ENCODE measurements around the gene NCKAP1. TPM values are rescaled to one million over a fixed set of nuclear protein-coding genes. Genes with fewer than 3 reads are reported as not detected.

The NCKAP1 gene
- total RNA-seq, 2 donors from 2014 or later: 104 to 132 TPM

GRCh38 chr2:183040604-183041003 lies 2.3 kb upstream of the NCKAP1 start:
- DNase-seq (no peak), ATAC-seq (no peak)

GRCh38 chr2:183037553-183038340 lies 510 bp downstream of the NCKAP1 start:
- intact Hi-C loops (cut with DNase I): loop anchor here in 1 of 2 donors (2.0 kb wide), 1 partner anchor 41 kb away; the partner anchor contains the start of gene DUSP19
- ATAC-seq (peak; percentile 70 to 73), DNase-seq (peak; percentile 53)

More at GRCh38 chr2:183040604-183041003, 2.3 kb upstream of the NCKAP1 start:
- intact Hi-C loops (cut with DNase I): no loop called here

- DNase-seq: no peak
- ATAC-seq: peak in 1 of 2 donors; percentile 40
- intact Hi-C loops (cut with DNase I): no loop called here
Measured at GRCh38 chr2:183037074-183037552, 1.1 kb downstream of the NCKAP1 start.

- no peak for DNase-seq
- no peak for ATAC-seq
- intact Hi-C loops (cut with DNase I): no loop called here
Measured at GRCh38 chr2:183035954-183036669, 2.1 kb downstream of the NCKAP1 start.

GRCh38 chr2:183035298-183035953 lies 2.8 kb downstream of the NCKAP1 start:
- DNase-seq: no peak
- no peak for ATAC-seq
- intact Hi-C loops (cut with DNase I): no loop called here

- ATAC-seq (no peak), DNase-seq (no peak)
Measured at GRCh38 chr2:183034806-183035205, 3.5 kb downstream of the NCKAP1 start.

GRCh38 chr2:183033951-183034350 lies 4.3 kb downstream of the NCKAP1 start:
- ATAC-seq (no peak), DNase-seq (no peak)
- intact Hi-C loops (cut with DNase I): no loop called here

More at GRCh38 chr2:183034806-183035205, 3.5 kb downstream of the NCKAP1 start:
- intact Hi-C loops (cut with DNase I): no loop called here

GRCh38 chr2:183031911-183032794 lies 6.1 kb downstream of the NCKAP1 start:
- DNase-seq (no peak), ATAC-seq (no peak)
- intact Hi-C loops (cut with DNase I): no loop called here

- ATAC-seq (no peak), DNase-seq (no peak)
- intact Hi-C loops (cut with DNase I): no loop called here
Measured at GRCh38 chr2:183029219-183029618, 9.0 kb downstream of the NCKAP1 start.

- DNase-seq: no peak
- intact Hi-C loops (cut with DNase I): no loop called here
- no peak for ATAC-seq
Measured at GRCh38 chr2:183028108-183028507, 10.1 kb downstream of the NCKAP1 start.

GRCh38 chr2:183027443-183027842 lies 10.8 kb downstream of the NCKAP1 start:
- intact Hi-C loops (cut with DNase I): no loop called here
- ATAC-seq (no peak), DNase-seq (no peak)

GRCh38 chr2:183026424-183026823 lies 11.8 kb downstream of the NCKAP1 start:
- no peak for DNase-seq
- ATAC-seq: no peak
- intact Hi-C loops (cut with DNase I): no loop called here

- intact Hi-C loops (cut with DNase I): no loop called here
- ATAC-seq (no peak), DNase-seq (no peak)
Measured at GRCh38 chr2:183025993-183026392, 12.3 kb downstream of the NCKAP1 start.

- intact Hi-C loops (cut with DNase I): no loop called here
- DNase-seq (no peak), ATAC-seq (no peak)
Measured at GRCh38 chr2:183024339-183025095, 13.7 kb downstream of the NCKAP1 start.

GRCh38 chr2:183022711-183023110 lies 15.5 kb downstream of the NCKAP1 start:
- intact Hi-C loops (cut with DNase I): no loop called here
- DNase-seq (no peak), ATAC-seq (no peak)

- no peak for DNase-seq
- ATAC-seq: no peak
- intact Hi-C loops (cut with DNase I): no loop called here
Measured at GRCh38 chr2:183021613-183022012, 16.6 kb downstream of the NCKAP1 start.

- DNase-seq (no peak), ATAC-seq (no peak)
- intact Hi-C loops (cut with DNase I): no loop called here
Measured at GRCh38 chr2:183019718-183020442, 18.4 kb downstream of the NCKAP1 start.
